ENCODE results near the gene APOA5.

DNA sequence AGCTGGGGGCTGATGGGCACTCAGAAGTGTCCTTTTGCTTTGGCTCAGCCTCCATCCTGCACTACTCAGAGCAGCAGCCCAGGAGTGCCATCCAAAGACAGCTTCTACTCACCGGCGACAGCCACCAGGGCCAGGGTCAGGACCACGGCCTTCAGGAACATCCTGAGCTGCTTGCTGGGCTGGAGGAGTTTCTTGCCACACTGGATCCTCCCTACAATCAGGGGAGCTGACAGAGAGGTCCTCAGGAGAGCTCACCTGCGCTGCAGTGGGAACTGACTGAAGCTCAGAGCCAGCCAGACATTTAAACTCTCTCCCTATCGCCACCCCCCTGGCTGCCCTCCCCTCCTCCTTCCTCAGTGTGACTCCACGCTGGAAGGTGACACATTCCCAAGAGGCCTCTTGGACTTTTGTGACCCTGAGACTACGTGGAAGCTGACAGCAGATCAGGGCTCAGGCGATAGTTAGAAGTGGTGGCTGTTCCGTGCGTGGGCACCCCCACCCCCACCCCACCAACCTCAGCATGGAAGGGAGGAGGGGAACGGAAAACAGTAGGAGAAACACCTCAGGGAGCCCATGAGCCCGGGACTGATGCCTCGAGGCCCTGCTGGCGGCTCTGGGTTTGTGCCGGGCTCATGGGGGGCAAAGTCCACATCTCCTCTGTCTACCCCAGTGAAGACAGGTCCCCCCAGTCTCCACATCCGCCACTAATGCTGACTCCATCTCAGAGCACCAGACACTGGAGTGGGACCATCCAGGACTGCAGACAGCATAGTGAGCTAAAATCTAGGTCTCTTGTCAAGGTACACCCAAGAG lies 31.6 kb upstream of the APOA5 start, which contains the start of gene APOA4:
- no peak for TF ChIP-seq TAF1 (IDR thresholded peaks at IDR 0.05; ENCODE audit: control insufficient read depth, extremely low read depth, insufficient read depth, low read length, severe bottlenecking)
- TF ChIP-seq HNRNPLL (IDR thresholded peaks at IDR 0.05; ENCODE audit: low read depth, low read length, poor library complexity, severe bottlenecking), result no peak
- no peak for TF ChIP-seq JUN (IDR thresholded peaks at IDR 0.05; ENCODE audit: borderline replicate concordance, low read depth, low read length)
- no peak for TF ChIP-seq JUN (CRISPR knock-in tag; IDR thresholded peaks at IDR 0.05; ENCODE audit: borderline replicate concordance)
- TF ChIP-seq YY1 (IDR thresholded peaks at IDR 0.05; ENCODE audit: borderline replicate concordance in 1 of 3, control insufficient read depth in 1 of 3, extremely low read depth in 1 of 3, insufficient read depth in 3 of 3, insufficient read length in 1 of 3, insufficient replicate concordance in 2 of 3, low read depth in 1 of 3, low read length in 2 of 3), result no peak
- TF ChIP-seq ZFP36 (IDR thresholded peaks at IDR 0.05; ENCODE audit: low read depth, low read length, partially characterized antibody), result no peak
- no peak for TF ChIP-seq NFE2 (IDR thresholded peaks at IDR 0.05; ENCODE audit: low read depth)
- TF ChIP-seq, protein P1, sequence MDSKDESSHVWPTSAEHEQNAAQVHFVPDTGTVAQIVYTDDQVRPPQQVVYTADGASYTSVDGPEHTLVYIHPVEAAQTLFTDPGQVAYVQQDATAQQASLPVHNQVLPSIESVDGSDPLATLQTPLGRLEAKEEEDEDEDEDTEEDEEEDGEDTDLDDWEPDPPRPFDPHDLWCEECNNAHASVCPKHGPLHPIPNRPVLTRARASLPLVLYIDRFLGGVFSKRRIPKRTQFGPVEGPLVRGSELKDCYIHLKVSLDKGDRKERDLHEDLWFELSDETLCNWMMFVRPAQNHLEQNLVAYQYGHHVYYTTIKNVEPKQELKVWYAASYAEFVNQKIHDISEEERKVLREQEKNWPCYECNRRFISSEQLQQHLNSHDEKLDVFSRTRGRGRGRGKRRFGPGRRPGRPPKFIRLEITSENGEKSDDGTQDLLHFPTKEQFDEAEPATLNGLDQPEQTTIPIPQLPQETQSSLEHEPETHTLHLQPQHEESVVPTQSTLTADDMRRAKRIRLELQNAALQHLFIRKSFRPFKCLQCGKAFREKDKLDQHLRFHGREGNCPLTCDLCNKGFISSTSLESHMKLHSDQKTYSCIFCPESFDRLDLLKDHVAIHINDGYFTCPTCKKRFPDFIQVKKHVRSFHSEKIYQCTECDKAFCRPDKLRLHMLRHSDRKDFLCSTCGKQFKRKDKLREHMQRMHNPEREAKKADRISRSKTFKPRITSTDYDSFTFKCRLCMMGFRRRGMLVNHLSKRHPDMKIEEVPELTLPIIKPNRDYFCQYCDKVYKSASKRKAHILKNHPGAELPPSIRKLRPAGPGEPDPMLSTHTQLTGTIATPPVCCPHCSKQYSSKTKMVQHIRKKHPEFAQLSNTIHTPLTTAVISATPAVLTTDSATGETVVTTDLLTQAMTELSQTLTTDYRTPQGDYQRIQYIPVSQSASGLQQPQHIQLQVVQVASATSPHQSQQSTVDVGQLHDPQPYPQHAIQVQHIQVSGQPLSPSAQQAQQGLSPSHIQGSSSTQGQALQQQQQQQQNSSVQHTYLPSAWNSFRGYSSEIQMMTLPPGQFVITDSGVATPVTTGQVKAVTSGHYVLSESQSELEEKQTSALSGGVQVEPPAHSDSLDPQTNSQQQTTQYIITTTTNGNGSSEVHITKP (IDR thresholded peaks at IDR 0.05; ENCODE audit: partially characterized antibody), result no peak
- TF ChIP-seq RAD21 (CRISPR knock-in tag; conservative IDR thresholded peaks at IDR 0.05 in 1 of 2, IDR thresholded peaks at IDR 0.05 in 1 of 2), result no peak
- TF ChIP-seq REST (IDR thresholded peaks at IDR 0.05; ENCODE audit: borderline replicate concordance), result no peak
- no peak for TF ChIP-seq REST (CRISPR knock-in tag; IDR thresholded peaks at IDR 0.05; ENCODE audit: low read depth)

Measured in K562 (cell line).